ENCODE results near the gene INSC.

DNA sequence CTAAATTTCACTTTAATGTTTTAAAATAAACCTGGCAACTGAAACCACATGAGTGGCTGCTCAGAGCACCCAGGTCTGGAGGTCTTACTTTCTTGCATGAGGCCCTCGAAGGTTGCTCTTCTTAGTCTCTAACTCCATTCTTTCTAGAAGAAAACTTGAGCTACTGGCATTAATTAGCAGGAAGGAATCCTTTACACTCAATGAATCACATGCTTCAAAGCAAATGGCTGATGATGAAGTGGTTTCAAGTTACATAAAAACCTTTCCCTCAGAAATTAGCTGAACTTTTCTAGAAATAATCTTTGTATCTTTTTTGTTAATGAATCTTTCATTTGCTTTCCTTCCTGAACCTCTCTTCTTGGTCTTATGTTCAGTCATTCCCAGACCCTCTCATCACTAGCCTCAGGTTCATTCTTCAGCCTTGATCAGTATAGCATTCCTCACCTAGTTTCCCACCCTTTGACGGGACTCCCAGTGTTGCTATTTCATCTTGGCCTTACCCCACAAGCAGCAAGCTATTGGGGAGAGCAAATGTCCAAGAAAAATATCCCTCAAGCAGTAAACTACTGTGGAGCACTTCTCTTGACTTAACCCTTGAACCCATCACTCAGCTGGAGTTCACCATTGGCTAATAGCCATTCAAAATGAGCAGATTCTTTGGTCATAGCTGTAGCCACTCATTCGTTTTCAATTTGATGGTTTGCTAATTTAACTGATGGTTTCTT is 75.1 kb downstream of the INSC start:
- no peak for TF ChIP-seq MXI1 (conservative IDR thresholded peaks at IDR 0.05; ENCODE audit: poor library complexity, severe bottlenecking)
- TF ChIP-seq, protein P1, sequence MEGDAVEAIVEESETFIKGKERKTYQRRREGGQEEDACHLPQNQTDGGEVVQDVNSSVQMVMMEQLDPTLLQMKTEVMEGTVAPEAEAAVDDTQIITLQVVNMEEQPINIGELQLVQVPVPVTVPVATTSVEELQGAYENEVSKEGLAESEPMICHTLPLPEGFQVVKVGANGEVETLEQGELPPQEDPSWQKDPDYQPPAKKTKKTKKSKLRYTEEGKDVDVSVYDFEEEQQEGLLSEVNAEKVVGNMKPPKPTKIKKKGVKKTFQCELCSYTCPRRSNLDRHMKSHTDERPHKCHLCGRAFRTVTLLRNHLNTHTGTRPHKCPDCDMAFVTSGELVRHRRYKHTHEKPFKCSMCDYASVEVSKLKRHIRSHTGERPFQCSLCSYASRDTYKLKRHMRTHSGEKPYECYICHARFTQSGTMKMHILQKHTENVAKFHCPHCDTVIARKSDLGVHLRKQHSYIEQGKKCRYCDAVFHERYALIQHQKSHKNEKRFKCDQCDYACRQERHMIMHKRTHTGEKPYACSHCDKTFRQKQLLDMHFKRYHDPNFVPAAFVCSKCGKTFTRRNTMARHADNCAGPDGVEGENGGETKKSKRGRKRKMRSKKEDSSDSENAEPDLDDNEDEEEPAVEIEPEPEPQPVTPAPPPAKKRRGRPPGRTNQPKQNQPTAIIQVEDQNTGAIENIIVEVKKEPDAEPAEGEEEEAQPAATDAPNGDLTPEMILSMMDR (IDR thresholded peaks at IDR 0.05; ENCODE audit: poor library complexity, severe bottlenecking), result no peak
- no peak for TF ChIP-seq EP300 (conservative IDR thresholded peaks at IDR 0.05; ENCODE audit: poor library complexity, severe bottlenecking)
